ENCODE measurements around the gene EDDM13. TPM values are rescaled to one million over a fixed set of nuclear protein-coding genes. Genes with fewer than 3 reads are reported as not detected.
"Not testable (repeated sequence)": the region's sequence is repeated elsewhere in the genome, so short reads cannot be mapped to it uniquely, and the experiment has no call there.

EDDM13 gene
- total and polyA plus RNA-seq, 3 donors from 2014 or later: 0.79 to 1.8 TPM; not detected in 1

DNA sequence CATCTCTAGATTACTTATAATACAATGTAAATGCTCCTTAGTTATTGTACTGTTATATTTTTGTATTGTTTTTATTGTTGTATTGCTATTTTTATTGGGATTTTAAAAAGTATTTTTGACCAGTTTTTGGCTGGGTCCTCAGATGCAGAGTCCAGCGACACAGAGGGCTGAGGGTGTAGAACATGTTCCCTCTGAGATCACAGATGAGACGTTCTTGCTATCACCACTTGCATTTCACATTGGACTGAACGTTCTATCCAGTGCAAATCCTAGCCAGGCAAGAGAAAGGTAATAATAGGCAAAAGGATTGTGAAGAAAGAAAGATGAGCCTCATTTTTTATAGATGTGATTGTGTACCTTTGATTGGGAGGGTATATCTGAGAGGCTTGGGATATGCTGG is 27.1 kb downstream of the EDDM13 start:
- H3K27ac ChIP-seq: no peak overlapping the region
- WGBS, 2 donors: 44 to 54% methylated on average over 3 of the region's 3 CpGs
- no peak for TF ChIP-seq POLR2A (IDR thresholded peaks at IDR 0.05)
- TF ChIP-seq, protein P1, sequence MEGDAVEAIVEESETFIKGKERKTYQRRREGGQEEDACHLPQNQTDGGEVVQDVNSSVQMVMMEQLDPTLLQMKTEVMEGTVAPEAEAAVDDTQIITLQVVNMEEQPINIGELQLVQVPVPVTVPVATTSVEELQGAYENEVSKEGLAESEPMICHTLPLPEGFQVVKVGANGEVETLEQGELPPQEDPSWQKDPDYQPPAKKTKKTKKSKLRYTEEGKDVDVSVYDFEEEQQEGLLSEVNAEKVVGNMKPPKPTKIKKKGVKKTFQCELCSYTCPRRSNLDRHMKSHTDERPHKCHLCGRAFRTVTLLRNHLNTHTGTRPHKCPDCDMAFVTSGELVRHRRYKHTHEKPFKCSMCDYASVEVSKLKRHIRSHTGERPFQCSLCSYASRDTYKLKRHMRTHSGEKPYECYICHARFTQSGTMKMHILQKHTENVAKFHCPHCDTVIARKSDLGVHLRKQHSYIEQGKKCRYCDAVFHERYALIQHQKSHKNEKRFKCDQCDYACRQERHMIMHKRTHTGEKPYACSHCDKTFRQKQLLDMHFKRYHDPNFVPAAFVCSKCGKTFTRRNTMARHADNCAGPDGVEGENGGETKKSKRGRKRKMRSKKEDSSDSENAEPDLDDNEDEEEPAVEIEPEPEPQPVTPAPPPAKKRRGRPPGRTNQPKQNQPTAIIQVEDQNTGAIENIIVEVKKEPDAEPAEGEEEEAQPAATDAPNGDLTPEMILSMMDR (IDR thresholded peaks at IDR 0.05): no peak
- no peaks in the 10 kb centered on the region for H3K4me1 ChIP-seq
- intact Hi-C loops (cut with DNase I; ENCODE audit: low total_unique reads): no loop called here
- no peaks in the 10 kb centered on the region for H3K27me3 ChIP-seq
- H3K36me3 ChIP-seq (ENCODE audit: low read depth, missing control alignments): no peaks in the 10 kb centered on the region
- H3K9me3 ChIP-seq: no peaks in the 10 kb centered on the region
- no peak overlapping the region for H3K4me3 ChIP-seq
- no peak for DNase-seq

DNA sequence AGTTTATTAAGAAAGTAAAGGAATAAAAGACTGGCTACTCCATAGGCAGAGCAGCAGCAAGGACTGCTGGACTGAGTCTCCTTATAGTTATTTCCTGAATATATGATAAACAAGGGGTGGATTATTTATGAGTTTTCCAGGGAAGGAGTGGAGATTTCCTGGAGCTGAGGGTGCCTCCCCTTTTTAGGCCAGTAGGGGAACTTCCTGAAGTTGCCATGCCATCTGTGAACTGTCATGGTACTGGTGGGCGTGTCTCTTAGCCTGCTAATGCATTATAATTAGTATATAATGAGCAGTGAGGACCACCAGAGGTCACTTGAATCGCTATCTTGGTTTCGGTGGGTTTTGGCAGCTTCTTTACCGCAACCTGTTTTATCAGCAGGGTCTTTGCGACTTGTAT is 28.6 kb downstream of the EDDM13 start:
- WGBS, 2 donors: 62 to 71% methylated on average over 5 of the region's 5 CpGs
- TF ChIP-seq, protein P1 (IDR thresholded peaks at IDR 0.05): peak in 1 of 3 experiments; percentile 12
- no peak for TF ChIP-seq POLR2A (IDR thresholded peaks at IDR 0.05)
- H3K4me3 ChIP-seq: no peak overlapping the region
- H3K27me3 ChIP-seq: no peaks in the 10 kb centered on the region
- H3K4me1 ChIP-seq: peaks cover 7% of the 10 kb centered on the region
- H3K9me3 ChIP-seq: no peaks in the 10 kb centered on the region
- no peak for DNase-seq
- H3K36me3 ChIP-seq (ENCODE audit: low read depth, missing control alignments): no peaks in the 10 kb centered on the region
- intact Hi-C loops (cut with DNase I; ENCODE audit: low total_unique reads): no loop called here
- no peak overlapping the region for H3K27ac ChIP-seq

DNA sequence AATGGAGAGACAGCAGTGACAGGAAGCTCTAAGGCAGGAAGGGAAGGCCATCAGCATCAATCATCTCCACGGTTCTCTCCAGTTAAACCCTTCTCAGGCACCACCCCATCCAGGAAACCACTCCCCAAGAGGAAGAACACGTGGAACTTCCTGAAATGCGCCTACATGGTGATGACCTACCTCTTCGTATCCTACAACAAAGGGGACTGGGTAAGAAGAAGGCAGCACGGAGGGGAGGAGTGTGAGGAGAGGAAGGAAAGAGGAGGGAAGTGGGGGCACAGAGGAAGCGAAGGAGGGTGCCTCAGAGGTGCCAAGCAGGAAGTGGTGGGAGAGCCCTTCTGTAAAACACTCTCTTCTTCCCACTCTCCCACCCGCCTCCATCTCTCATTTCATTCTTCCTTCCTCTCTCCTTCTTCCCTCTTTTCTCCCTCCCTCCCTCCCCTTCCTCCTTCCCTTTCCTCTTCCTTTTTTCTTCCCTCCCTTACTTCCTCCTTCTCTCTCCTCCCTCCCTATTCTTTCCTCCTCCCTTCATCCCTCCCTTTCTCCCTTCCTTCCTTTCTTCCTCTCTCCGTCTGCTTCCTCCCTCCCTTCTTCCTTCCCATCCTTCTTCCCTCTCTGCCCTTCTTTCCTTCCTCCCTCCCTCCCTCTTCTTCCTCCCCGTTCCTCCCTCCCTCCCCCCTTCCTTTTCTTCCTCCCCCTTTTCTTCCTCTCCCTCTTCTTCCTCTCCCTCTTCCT is 29.5 kb downstream of the EDDM13 start:
- Histone ChIP-seq H3K4me1 (peaks cover 7% of the 10 kb centered on the region), H3K9me3 (no peaks in the 10 kb centered on the region), H3K27me3 (no peaks in the 10 kb centered on the region), H3K36me3 (ENCODE audit: low read depth, missing control alignments) (no peaks in the 10 kb centered on the region), H3K27ac (no peak overlapping the region), H3K4me3 (no peak overlapping the region)
- DNase-seq: no peak
- WGBS, 2 donors: 67 to 84% methylated on average over 9 of the region's 9 CpGs
- TF ChIP-seq POLR2A (IDR thresholded peaks at IDR 0.05): no peak
- TF ChIP-seq, protein P1 (IDR thresholded peaks at IDR 0.05): no peak
- intact Hi-C loops (cut with DNase I; ENCODE audit: low total_unique reads): no loop called here

DNA sequence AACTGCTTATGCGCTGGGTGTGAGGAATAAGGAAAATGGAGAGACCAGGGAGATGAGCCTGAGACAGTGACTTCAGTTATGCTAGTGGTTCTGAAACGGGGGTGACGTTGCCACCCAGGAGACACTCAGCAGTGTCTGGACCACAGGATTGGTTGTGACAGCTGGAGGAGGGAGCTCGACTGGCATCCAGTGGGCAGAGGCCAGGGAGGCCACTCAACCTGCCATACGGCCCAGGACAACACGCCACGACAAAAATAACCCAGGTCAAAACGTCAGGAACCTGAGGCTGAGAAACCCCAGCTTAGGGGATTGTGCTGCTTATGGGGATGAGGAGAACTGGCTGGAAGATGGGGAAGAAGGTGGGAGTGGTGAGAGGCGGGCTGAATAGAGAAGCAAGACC is 31.7 kb downstream of the EDDM13 start:
- TF ChIP-seq, protein P1 (IDR thresholded peaks at IDR 0.05): no peak
- no peak for TF ChIP-seq POLR2A (IDR thresholded peaks at IDR 0.05)
- no peak for DNase-seq

DNA sequence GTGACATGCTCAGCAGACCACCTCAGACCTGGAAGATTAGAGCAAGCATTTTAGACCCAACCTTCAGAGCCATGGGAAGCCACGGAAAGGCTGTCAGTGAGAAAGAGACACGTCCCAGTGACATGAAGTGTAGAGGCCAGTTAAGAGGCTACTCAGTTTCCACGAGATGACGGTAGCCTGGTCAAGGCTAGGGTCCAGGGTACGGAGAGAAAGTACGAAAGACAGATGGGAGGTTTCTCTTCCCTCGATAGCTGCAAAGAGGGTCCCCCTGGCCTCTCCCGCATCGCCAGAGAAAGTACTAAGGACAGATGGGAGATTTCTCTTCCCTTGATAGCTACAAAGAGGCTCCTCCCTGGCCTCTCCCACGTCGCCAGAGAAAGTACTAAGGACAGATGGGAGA is 33.5 kb downstream of the EDDM13 start:
- Histone ChIP-seq H3K4me1 (peaks cover 13% of the 10 kb centered on the region), H3K27ac (peak overlapping the region; percentile 44 to 62), H3K27me3 (no peaks in the 10 kb centered on the region), H3K4me3 (no peak overlapping the region), H3K9me3 (no peaks in the 10 kb centered on the region), H3K36me3 (ENCODE audit: low read depth, missing control alignments) (no peaks in the 10 kb centered on the region)
- TF ChIP-seq, protein P1 (IDR thresholded peaks at IDR 0.05): no peak
- TF ChIP-seq POLR2A (IDR thresholded peaks at IDR 0.05): no peak
- 33 to 58% methylated on average over 9 of the region's 11 CpGs for WGBS, 2 donors
- DNase-seq: no peak
- intact Hi-C loops (cut with DNase I; ENCODE audit: low total_unique reads): no loop called here

More for the DNA sequence above, 31.7 kb downstream of the EDDM13 start:
- H3K9me3 ChIP-seq: no peaks in the 10 kb centered on the region
- intact Hi-C loops (cut with DNase I; ENCODE audit: low total_unique reads): no loop called here
- H3K4me3 ChIP-seq: no peak overlapping the region
- no peak overlapping the region for H3K27ac ChIP-seq
- 86 to 90% methylated on average over 9 of the region's 9 CpGs for WGBS, 2 donors
- peaks cover 13% of the 10 kb centered on the region for H3K4me1 ChIP-seq
- no peaks in the 10 kb centered on the region for H3K27me3 ChIP-seq
- no peaks in the 10 kb centered on the region for H3K36me3 ChIP-seq (ENCODE audit: low read depth, missing control alignments)

DNA sequence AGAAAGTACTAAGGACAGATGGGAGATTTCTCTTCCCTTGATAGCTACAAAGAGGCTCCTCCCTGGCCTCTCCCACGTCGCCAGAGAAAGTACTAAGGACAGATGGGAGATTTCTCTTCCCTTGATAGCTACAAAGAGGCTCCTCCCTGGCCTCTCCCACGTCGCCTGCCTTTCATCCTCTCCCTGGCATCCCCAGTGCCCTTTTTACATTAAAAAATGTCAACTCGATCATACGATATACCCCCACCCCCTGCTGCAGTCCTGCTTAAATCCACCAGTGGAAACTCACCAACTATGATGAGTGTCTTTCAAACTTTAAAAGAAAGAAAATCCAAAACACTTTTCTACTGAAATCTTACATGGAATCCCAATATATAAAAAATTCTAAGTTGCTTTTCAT is 34.5 kb downstream of the EDDM13 start:
- H3K4me3 ChIP-seq; H3K9me3 ChIP-seq; intact Hi-C loops (cut with DNase I; ENCODE audit: low total_unique reads); H3K36me3 ChIP-seq (ENCODE audit: low read depth, missing control alignments); H3K27me3 ChIP-seq: not testable (repeated sequence)
- DNase-seq: peak; percentile 67
- peaks cover 13% of the 10 kb centered on the region for H3K4me1 ChIP-seq
- WGBS, 2 donors: 46 to 52% methylated on average over 6 of the region's 6 CpGs
- H3K27ac ChIP-seq: peak overlapping the region in 1 of 2 donors; percentile 39

Measured in testis (tissue), 3 donors.